HG03196 (cell line): Measurements from ENCODE around the gene NANOS2.
A peak's percentile ranks its signal among the peaks of the same experiment; 100 is the strongest.
"Not testable (repeated sequence)": the region's sequence is repeated elsewhere in the genome, so short reads cannot be mapped to it uniquely, and the experiment has no call there.

Experiments
- ATAC-seq: cut with Tn5 transposase; IDR thresholded peaks from one replicate; pipeline ENCODE4 v1.9.1; 2021; ENCODE audit not compliant: unreplicated experiment

NANOS2 gene

DNA sequence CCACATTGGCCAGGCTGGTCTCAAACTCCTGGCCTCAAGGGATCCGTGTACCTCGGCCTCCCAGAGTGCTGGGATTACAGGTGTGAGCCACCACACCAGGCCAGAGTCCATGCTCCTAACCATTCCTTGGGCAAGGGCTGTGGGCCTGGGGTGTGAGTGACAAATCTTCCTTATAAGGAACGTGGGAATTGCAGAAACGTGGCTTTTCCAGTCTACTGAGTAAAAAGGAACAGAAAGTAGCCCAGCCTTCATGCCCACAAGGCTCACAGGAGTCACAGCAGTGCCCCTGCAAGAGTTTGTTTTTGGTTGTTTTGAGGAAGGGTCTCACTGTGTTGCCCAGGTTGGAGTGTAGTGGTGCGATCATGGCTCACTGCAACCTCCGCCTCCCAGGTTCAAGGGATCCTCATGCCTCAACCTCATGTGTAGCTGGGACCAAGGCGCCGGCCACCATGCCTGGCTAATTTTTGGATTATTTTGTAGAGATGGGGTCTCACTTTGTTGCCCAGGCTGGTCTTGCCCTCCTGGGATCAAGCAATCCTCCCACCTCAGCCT lies 17.2 kb downstream of the NANOS2 start:
- no peak for ATAC-seq

DNA sequence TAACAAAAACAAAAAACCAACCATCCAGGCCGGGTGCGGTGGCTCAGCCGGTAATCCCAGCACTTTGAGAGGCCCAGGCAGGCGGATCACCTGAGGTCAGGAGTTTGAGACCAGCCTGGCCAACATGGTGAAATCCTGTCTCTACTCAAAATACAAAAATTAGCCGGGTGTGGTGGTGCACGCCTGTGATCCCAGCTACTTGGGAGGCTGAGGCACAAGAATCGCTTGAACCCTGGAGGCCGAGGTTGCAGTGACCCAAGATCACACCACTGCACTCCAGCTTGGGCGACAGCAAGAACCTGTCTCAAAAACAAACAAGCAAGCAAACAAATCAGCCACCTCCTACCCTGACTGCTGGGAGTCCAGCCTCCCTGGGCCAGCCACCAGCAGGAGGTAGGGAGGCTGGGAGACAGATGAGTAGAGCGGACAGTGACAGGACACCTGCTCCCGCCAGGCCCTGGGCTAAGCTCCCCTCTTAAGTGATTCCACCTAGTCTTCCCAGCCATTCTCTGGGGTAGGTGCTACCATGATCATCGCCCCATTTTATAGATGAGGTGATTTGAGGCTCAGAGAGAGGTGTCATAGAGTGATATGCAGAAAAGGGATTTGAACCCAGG lies 18.5 kb downstream of the NANOS2 start:
- not testable (repeated sequence) for ATAC-seq

DNA sequence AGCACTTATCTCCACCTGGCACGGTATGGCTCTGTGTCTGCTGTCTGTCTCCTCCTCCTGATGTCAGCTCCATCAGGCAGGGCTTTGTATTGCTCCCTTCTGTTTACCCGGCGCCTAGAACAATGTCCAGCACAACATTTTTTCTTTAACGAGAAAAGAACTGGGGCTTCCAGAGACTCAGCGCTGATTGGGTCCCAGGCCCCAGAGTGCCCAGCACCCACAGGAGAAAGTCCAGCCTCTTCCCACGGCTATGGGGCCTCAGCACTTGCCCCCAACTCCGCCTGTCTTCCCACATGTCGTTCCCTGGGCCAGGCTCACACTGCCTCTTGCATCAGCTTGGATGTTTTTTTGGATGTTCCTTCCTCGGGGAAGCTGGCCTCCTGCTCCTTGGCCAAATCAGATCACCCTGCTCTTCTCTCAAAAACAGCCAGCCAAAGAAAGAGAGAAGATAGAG lies 19.0 kb downstream of the NANOS2 start:
- ATAC-seq = no peak

DNA sequence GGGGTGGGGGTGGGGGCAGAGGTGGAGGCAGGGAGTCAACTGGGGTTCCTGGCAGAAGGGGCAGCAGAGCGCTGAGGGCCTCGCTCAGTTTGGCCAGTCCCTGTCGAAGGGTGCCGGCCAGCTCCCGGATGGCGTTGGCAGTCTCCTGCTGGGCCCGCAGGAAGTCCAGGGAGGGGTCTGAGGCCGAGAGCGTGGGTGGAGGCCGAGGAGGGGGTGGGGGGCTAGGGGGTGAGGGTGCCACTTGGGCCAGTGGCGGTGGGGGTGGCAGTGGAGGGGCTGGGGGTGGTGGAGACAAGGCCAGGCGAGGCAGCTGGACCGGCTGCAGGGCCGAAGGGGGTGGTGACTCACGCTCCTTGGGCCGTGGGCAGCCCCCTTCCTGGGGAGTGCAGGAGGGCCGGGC lies 23.7 kb downstream of the NANOS2 start:
- ATAC-seq = no peak

DNA sequence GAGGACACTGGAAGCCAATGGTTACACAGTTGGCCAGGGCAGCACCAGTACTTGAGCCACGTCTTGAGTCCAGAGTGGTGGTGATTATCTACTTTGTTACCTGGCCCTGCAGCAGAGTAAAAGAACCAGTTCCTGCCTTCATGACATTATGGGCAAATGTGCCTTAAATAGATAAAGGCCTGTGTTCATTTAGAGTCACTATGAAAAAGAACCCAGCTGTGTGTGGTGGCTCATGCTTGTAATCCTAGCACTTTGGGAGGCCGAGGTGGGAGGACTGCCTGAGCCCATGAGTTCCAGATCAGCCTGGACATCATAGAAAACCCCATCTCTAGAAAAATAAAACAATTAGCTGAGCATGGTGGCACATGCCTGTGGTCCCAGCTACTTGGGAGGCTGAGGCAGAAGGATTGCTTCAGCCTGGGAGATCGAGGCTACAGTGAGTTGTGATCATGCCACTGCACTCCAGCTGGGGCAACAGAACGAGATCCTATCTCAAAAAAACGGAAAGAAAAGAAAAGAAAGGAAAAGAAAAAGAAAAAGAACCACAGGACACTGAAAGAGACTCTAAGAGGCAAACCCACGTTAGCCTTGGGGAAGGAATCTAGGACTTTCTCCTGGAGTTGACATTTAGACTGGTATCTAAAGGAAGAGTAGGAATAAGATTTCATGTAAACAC lies 25.2 kb downstream of the NANOS2 start:
- ATAC-seq = no peak

DNA sequence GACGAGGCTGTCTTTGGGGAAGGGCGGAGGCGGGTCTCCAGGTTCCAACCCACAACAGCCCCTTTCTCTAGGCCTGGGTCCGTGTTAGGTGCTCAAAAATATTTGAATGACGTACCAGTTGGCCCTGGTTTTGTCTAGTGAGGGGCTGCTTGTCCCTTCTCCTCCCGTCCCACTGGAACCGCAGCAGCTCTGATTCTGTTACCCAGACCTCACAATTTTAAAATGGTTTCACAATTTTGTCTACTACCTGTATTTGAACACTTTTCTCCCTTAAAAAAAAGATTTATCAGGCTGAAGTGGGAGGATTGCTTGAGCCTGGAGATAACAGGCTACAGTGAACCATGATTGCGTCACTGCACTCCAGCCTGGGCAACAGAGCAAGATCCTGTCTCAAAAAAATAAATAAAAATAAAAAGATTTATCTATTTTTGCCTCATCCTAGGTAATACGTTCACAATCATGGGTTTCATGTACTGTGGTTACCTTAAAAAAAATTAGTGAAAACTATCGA lies 27.3 kb downstream of the NANOS2 start:
- ATAC-seq = no peak

DNA sequence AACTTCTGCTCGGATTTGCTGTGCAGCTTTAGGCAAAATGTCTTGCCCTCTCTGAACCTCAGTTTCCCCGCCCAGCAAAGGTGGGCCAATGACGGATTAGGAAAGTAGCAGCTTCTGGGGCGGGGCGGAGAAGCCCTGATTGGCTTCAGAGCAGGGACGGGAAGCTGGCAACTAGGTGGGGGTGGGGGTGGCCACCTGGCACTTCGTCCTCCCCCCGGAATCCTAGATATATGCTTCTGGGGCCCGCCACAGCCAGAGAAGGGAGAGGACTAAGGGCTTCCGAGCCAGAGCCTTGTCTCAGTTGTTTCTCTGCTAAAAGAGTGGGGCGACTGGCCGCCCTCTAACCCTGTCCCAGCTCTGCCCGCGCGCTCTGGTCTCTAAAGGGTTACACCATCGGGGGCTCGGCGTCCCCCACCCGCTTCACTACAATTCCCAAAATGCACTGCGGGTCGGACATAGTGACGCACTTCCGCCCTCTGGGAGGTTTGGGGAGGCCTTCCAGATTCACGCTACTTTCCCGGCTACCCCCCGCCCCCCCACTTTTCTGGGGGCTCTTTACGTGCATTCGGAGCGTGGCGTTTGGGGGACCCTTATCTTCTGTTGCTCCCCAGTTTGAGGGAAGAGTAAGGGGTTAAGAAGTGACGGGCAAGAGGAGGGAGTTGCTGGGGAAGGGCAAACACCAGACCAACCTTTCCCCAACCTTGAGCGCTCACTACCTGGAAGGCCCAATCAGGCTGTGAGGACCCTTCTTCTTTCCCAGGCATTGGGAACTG lies 28.0 kb downstream of the NANOS2 start:
- peak; percentile 45 for ATAC-seq

DNA sequence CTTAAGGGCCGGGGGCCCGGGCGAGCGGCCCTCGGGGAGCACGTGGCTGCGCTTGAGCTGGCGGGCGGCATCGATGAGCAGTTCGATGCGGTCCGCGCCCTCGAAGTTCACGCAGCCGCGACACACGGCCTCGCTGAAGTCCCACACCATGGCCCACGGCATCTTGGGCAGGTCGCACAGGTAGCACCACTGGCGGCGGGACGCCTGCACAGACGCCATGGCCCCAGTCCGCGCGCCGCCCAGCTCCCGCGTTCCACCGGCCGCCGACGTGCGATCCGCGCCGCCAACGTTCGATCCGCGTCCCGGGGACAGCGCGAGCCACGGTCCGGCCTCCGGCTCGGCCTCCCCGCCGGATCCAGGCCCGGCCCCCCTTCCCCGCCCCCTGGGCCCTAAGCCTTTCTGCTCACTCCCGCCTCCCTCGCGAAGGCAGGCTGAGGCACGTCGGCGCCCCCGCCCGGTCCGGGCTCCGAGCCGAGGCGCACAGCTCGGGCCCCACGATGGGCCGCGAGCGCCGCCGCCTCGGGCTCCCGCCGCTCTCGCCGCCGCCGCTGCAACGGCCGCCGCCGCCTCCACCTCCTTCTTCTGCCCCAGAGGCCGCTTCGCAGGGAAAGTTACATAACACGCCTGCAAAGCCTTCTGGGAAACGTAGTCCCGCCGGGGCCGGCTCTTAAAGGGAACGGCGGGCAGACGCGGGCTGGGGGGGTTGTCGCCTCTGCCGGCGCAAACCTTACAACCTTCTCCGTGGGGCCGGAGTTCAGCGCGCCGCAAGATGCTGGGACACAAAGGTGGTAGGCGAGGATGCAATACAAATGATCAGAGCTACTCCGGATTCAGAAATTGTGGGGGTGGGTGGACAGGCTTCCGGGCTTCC lies 28.8 kb downstream of the NANOS2 start, which contains the start of gene IRF2BP1:
Gene IRF2BP1 (minus strand): TSS at position 586 of the 871 bp plus-strand sequence. CDS start 367 bp downstream, at position 219.
- ATAC-seq = peak; percentile 44

DNA sequence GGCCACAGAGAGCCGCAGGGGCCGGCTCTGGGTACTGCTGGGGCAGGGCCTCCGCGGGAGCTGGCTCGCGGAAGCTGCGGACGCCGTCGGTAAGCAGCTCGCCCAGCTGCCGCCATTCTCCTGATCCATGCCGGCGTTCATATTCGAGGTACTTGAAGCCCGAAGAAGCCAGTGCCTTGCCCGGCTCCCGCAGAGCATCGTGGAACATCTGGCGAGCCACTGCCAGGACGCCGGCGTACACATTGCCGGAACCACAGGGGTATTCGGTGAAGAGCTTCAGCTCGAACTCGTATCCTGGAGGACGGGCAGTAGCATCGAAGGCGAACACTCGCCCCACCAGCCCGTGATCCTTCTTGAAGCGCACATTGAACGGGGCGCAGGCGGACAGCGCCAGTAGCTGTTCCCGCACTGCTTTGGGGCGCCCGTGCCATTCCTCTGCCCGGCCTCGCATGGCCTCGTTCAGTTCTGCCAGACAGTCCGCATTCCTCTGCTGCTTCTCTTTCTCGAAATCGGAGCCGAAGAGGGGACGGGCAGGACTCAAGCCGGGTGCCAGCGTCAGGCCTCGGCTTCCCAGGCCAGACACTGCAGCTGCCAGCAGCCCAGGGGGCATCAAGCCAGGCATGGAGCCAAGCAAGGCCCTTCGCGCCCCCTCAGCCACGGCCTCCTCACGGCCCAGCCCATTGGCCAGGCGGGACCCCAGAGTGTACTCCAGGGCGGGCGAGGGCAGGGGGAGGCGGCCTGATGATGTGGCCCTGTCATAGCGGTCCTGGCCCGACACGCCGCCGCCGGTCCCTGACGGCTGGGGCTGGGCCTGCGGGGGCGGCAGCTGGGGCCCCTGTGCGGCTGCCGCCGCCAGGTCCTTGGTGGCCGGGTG lies 29.7 kb downstream of the NANOS2 start:
- no peak for ATAC-seq

DNA sequence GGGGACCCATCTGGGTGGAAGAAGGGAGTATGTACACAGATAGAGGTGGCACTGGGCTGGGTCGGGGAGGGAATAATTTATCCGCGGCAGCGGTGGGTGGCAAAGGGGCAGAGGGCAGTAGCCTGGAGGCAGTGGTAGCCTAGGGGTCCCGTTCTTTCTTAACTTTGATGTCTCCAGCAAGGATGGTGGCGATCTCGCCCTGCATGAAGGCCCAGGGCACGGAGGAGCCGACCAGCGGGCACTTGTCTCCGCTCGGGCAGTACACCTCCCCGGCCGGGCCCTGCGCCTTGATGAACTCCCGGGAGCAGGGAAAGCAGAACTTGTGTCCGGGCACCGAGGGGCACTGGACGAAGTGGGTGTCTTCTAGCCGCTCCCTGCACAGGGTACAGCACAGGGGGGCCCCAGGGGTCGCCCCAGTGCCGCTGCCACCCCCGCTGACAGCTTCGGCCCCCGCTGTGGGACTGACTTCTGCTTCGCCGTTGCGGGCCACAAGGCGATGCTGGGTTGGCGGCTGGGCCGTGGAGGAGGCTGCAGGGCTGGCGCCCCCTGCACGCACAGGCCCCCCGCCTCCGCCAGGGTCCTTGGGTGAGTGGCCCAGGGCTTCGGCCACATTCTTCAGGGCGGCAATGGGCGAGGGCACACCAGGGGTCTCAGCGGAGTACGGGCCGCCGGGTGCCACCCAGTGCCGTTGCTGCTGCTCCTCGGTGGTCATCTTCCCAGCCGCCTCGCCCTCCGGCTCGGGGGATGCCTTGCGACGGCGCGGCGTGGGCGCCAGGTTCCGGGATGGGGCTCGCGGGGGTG lies 30.5 kb downstream of the NANOS2 start:
- ATAC-seq = no peak

DNA sequence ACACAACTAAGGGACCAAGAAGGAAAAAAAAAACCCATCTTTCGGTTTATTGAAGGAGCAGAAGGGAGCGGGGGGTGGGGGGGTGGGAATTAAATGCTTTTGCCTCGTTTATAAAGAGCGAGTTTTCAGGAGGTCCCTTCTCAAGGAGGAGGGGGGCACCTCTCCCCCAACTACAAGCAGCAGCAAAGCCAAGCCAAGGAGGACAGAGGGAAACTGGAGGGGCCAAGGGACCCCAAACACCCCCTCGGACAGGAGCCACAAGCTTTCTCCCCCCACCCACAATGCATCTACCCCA lies 31.0 kb downstream of the NANOS2 start:
- no peak for ATAC-seq

DNA sequence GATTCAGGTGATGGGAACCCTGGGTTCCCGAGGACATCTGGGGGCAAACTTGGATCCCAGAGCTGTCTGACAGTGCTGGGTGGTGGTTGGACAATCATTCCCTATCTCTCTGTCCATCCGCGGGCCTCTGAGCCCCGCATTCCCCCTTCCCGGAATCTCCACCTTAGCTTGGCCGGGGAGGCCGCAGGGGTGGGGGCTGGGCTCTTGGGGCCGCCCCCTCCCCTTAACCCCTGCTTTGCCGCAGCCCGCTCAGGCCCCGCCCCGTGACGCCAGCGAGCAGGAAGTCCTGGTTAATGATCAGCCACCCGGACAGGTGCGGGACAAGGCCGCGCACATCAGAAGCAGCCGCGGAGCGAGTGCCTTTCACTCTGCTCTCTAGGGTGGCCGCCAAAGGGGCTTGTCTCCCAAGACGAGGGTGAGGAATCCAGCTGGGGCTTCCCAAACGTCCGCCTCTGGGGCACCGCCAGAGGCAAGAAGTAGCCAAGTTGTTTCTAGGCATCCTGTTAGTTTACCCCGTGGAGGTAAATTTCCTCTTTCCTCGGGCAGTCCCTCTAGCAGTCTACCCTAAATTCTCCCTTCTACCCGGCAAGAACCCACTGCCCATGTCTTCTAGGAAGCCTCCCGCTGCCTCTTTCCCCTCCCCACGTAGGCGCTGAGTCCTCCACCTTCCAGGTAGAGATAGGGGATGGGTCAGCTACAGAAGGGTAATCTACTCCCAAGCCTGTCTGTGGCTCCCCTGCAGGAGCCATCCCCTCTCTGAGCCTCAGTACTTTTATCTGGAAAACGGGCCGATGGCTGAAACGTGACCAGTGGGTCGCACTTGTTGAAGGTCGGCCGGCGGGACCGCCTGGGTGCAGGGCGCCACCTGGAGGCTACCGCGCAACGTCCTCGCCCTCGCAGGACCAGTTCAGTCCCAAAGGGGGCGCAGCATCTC lies 31.7 kb downstream of the NANOS2 start:
- no peak for ATAC-seq

DNA sequence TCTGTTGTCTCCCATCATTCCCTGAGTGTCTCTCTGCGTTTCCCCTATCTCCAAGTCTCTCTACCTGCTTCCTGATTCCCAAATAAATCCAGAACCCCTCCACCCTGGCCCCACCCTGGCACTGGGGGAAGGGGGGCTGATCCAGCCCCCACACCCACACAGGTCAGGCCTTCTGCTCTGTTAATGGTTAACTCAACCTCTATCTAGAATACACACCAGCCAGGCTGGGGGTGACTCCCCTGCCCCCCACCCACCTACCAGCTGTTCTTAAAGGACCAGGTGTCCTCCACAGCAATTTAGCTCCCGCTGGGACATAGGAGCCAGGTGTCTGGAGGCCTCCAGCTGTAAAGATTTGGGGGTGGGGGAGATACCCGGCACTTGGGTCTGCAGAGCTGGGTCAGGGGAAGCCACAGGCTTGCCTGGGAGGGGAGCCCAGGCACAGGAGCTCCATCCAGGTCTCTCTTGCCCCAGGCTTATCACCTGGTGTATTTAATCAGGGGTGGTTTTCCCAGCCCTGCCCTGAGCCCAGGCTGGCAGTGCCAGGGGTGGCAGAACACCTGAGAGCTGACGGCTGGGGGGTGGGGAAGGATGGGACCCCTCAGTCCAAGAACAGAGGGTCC lies 32.6 kb downstream of the NANOS2 start:
- no peak for ATAC-seq

DNA sequence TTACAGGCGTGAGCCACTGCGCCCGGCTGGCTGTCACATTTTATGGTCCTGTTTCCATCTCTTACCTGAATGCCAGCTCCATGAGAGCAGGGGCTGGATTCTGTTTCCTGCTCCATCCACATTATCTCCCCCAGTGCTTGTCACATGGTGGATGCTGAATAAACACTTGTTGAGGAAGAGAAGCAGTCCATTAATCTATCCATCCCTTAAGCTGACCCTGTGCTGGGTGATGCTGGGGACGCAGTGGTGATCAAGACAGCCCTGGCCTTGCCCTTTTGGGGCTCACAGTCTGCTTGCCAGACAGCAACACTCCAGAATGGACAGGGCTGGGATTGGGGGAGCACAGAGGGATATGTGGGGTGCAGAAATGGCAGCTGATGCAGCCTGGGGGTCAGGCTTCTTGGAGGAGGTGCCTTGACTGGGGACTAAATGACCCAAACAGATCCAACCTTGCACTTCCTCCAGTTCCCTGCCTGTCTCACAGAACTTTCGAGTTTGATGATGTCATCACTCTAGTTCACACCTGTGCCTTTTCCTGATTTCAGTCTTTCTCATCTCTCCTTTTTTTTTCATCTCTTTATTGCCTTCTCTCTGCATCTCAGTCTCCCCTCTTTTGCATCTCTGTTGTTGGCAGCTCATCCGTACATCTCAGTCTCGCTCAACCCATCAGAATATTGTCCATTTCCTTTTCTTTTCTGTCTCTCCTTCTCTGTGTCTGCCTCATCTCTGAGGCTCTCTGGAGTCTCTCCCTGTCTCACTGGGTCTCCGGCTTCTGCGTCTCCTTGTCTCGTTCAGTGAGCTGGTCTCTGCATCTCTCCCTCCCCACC lies 33.3 kb downstream of the NANOS2 start:
- ATAC-seq = no peak

DNA sequence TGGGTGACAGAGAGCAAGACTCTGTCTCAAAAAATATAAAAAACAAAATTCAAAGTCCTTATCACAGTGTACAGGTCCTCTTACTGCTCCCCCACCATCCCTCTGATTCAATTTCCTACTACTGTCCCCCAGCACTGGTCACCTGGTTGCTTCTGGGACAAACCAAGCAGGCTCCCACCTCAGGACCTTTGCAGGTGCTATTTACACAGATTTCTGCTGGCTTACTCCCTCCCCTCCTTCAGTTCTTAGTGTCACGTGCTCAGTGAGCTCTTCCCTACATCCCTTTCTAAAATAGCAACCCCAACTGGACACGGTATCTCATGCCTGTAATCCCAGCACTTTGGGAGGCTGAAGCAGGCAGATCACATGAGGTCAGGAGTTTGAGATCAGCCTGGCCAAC lies 34.6 kb downstream of the NANOS2 start:
- ATAC-seq = no peak

DNA sequence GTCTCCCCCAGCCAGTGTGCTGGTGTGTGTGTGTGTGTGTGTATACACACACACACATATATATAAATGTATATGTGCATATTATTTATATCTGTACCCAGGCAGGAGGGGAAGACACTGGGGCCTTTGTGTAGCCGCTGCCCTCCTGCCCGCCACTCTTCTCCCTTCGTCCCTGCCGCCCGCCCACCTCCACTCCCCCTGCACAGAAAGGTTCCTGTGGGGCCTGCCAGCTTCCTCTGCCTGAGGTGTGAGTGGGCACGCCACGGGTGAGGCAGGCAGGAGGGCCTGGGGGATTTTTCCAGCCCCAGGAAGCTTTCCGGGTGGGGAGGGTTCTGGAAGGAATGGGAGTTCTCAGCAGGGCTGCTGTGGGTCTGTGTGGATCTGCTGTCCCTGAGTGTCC lies 35.5 kb downstream of the NANOS2 start:
- no peak for ATAC-seq
